Dermis microvascular lymphatic vessel endothelial cell (primary cell): ENCODE data around the gene KIF16B. TPM values are rescaled to one million over a fixed set of nuclear protein-coding genes. Genes with fewer than 3 reads are reported as not detected.

Experiments used
- DNase-seq, 2 donors: peaks; one replicate each; pipeline versions ENCODE4 v3.0.0 to v3.0.0-alpha.2; 2010; ENCODE audit warnings: low read depth in 2 of 2
- total RNA-seq: library from RNA; depleted of rRNA; stranded (reverse); fragments of >200 nt; gene quantifications from 2 replicates; pipeline ENCODE4 v1.2.1, GENCODE V29; 2014

The KIF16B gene
- total RNA-seq, 1 donor from 2014 or later, result 8.1 TPM

- DNase-seq, result no peak
Measured at GRCh38 chr20:16555754-16556153, 17.5 kb downstream of the KIF16B start.

- DNase-seq, result no peak
Measured at GRCh38 chr20:16554766-16555543, 18.3 kb downstream of the KIF16B start.

GRCh38 chr20:16553684-16554083 lies 19.6 kb downstream of the KIF16B start:
- DNase-seq, result no peak

GRCh38 chr20:16553101-16553500 lies 20.1 kb downstream of the KIF16B start:
- no peak for DNase-seq

GRCh38 chr20:16552015-16552414 lies 21.2 kb downstream of the KIF16B start:
- no peak for DNase-seq

GRCh38 chr20:16551607-16552006 lies 21.6 kb downstream of the KIF16B start:
- no peak for DNase-seq

GRCh38 chr20:16548068-16548672 lies 25.1 kb downstream of the KIF16B start:
- DNase-seq, result no peak

- no peak for DNase-seq
Measured at GRCh38 chr20:16544949-16545348, 28.3 kb downstream of the KIF16B start.

- no peak for DNase-seq
Measured at GRCh38 chr20:16542477-16542876, 30.8 kb downstream of the KIF16B start.

- no peak for DNase-seq
Measured at GRCh38 chr20:16541878-16542277, 31.4 kb downstream of the KIF16B start.

GRCh38 chr20:16541226-16541625 lies 32.0 kb downstream of the KIF16B start:
- no peak for DNase-seq

- DNase-seq, result no peak
Measured at GRCh38 chr20:16539280-16540021, 33.8 kb downstream of the KIF16B start.

- DNase-seq, result no peak
Measured at GRCh38 chr20:16538779-16539178, 34.5 kb downstream of the KIF16B start.

- no peak for DNase-seq
Measured at GRCh38 chr20:16537918-16538317, 35.3 kb downstream of the KIF16B start.

- DNase-seq, result no peak
Measured at GRCh38 chr20:16537025-16537665, 36.1 kb downstream of the KIF16B start.

GRCh38 chr20:16535277-16535676 lies 38.0 kb downstream of the KIF16B start:
- DNase-seq, result no peak

GRCh38 chr20:16533502-16533901 lies 39.7 kb downstream of the KIF16B start:
- DNase-seq, result no peak

GRCh38 chr20:16531485-16531884 lies 41.8 kb downstream of the KIF16B start:
- no peak for DNase-seq

GRCh38 chr20:16530201-16530681 lies 43.0 kb downstream of the KIF16B start:
- DNase-seq, result no peak

GRCh38 chr20:16528078-16528477 lies 45.2 kb downstream of the KIF16B start:
- DNase-seq, result peak in 1 of 2 donors; percentile 11

GRCh38 chr20:16527438-16527837 lies 45.8 kb downstream of the KIF16B start:
- DNase-seq, result no peak
